IPS-11a (cell line): Measurements from ENCODE around the gene CTBP2.

Experiments used
- H3K4me3 ChIP-seq: one replicate; pipeline ENCODE4 v1.5.1; 2013; ENCODE audit warnings: low read depth, low read length, control low read depth

Gene CTBP2

DNA sequence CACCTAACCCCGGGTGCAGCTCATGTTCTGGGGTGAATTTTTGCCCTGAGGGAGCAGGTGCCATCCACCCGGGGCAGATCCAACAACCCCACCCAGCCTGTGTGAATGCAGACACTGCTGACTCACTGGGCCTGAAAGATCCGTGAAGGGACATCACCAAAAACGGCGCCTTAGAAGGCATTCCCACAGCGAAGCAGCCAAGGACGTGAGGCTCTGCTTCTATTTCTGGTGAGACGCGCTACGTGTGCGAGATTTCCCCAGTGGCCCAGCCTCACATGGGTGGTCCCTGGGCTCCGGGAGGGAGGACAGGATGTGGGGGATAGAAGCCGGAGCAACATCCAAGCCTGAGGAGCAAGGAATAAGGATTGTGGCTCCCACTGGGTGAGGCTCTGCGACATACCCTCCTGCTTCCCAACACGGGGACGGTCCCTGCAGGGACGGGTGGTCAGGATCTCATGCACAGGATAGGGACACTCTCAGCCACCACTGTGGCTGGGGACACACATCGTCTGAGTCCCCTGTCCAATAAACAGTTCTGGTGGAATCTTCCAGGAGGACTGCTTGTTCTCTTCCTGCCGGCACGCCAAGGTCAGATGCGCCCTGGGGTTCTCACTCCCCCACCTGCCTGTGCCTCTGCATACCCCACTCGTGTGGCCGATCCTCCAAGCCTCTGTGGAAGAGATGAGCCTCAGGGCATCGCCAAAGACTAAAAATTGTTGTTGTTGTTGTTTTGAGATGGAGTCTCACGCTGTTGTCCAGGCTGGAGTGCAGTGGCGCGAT, 148.2 kb downstream of the CTBP2 start:
- no peak overlapping the region for H3K4me3 ChIP-seq

DNA sequence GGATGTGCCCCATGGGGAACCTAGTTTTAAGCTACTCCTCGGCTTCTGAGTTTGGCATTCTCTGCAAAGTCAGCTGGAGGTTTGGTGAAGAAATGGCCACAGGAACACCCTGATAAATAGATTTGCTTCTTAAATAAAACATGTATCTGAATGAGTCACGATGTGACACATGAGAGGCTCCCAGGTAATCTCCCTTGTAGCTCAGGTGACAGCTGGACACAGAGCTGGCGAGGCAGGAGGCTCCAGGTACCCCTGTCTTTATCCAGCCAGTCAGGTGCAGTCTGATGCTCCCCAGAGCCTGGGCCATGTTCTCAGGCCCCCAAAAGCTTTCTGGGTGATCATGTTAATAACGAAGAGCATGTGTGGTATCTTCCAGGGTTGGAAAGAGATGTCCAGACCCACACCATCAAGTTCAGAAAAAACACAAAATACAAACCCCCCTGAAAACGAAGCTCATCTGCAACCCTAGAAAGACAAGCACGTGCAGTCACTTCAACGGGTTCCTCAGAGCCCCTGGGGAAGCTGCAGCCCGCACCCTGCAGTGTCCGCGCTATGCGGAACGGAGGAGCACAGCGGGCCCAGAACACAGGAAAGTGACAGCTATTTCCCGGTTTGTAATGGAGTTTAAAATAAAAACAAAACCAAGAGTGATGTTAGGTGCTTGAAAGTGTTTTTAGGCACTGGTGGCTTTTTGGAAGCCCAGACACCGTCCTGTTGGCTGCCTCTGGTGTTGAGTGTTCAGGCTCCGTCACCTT, 149.0 kb downstream of the CTBP2 start:
- no peak overlapping the region for H3K4me3 ChIP-seq

DNA sequence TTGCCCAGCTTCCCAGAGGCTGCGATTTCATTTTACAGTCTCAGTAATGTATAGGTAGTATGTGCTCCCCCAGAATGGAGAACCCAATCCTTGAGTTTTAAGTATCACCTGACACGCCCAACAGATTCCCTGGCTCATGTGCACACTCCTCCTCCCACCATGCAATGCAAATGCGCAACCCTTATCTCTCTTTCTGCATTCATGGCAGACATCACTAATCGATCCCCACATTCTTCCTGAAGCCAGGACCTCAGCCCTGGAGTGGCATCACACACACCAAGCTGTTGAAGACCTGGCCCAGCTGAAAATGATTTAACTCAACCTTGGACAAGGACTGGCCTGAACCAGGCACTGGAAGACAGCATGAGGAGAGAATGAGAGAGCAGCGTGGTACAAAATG, 150.0 kb downstream of the CTBP2 start:
- H3K4me3 ChIP-seq: no peak overlapping the region

DNA sequence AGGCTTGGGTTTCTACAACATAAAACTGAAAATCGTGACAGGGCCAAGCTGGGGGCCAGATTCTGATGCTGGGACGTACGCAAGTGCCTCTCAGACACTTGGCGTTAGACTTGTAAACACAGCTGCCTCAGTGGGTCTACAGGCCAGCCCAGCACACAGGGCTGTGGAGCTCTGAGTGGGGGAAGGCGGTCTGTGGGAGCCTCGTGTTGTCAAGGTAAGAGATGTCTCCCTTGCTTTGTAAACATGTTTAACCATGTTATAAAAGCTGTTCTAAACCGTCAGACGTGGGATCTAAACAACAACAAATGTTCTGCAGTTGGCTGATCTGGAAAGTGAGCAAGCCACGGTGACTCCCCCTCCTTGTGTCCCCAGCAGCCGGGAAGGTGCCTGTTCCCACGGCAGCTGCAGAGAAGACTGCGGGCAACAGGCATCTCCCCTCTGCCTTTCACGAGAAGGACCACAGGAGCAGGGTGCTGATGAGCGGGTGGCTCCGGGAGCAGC, 150.7 kb downstream of the CTBP2 start:
- no peak overlapping the region for H3K4me3 ChIP-seq

DNA sequence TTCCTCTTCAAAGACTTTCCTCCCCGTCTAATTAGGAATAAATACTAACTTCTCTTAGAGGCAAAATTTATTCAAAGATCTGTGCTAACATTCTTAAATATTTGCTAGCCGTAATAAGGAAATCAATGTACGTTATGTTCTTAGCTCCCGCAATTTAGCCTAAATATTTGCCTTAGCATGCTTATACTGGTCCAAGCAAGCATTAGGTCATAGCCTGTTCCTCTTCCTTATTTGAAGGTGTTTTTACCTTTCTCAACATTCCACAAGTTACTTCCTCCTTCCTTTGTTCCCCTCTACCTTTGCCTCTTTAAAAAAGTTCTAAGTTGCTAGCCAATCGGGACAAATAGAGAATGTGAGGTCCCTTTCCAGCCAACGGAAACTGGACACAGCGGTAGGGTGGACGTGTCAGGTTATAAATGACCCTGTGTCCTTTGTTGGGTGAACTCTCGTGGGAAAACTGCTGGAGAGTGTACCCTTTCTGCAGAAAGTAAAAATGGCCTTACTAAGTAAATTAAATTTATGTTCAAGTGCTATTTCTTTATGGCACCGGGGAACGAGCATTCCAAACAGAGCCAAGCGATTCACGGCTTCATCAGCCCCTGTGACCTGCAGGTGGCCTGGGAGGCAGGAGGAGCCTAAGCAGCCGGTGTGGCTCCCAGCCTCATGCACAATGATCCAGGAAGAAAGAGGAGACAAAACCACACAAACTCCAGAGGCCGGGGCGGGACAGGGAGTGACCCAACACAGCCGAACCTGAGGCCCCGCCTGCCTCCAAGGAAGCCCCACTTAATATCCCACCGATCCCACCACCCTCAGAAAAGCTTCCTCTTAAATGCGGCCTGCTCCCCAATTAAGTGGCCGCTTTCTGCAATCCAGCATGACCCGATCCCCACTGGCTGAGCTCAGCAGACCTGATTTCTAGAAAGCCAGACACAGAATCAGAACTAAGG, 151.4 kb downstream of the CTBP2 start:
- H3K4me3 ChIP-seq: no peak overlapping the region

DNA sequence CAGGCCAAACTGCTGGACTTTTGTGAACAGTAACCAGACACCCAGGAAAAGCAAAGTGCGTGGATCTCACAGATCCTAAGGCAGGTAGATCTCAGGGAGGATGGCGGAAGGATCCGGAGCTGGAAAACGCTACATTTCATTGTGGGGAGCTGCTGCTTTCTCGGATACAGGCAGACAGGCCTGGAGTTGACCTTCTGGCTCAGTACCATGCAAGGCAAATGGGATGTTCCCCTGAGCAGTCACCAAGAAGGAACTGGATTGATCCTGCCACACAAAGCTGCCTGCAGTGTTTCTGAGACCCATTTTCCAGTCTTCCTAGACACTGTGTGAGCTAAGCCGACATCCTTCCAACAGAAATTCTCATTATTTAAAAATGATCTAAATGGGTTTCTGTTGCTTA, 152.9 kb downstream of the CTBP2 start:
- no peak overlapping the region for H3K4me3 ChIP-seq

DNA sequence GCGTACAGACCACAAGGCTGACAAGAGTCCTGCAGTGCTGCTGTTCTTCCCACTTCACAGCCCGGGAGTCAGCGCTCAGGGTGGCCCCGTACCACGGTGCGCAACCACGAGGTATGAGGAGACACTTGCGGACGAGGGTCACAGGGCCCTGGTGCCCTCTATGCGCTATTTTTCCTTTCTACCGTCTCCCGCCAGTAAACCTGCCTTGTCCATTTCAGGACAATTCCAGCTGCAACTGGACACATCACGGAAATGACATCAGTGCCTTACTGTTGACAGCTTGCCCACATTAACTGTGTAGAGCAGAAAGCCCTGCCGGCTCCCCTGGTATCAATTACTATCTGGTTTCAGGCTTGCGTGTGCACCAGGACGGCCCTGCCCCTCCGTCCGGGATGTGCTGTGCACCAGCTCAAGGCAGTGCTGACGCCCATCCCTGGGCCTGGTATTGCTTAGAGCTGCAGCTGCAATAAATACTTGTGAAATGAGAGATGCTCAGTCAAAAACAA, 153.4 kb downstream of the CTBP2 start:
- H3K4me3 ChIP-seq: no peak overlapping the region

DNA sequence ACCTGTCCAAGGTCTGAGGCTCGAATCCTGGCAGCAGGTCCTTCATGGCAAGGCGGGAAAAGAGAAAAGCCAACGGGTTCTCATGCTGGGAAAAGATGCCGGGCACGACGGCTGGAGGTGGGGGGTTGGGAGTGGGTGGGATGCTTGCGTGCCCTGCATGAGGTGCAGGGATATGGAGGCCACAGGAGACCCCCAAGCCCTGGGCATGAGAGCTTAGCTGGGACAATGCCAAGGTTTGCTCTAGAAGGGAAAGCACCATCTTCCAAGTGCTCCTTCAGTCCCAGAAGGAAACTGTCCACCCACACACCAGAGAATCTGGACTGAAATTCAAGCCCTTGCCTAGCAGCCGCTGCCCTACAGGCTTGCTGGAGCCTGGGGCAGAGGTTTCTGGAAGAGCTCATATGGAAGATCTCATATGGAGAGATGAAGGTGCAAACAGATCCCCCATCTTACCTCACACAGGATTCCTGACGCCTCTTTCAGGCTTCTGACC, 154.1 kb downstream of the CTBP2 start:
- H3K4me3 ChIP-seq: no peak overlapping the region

DNA sequence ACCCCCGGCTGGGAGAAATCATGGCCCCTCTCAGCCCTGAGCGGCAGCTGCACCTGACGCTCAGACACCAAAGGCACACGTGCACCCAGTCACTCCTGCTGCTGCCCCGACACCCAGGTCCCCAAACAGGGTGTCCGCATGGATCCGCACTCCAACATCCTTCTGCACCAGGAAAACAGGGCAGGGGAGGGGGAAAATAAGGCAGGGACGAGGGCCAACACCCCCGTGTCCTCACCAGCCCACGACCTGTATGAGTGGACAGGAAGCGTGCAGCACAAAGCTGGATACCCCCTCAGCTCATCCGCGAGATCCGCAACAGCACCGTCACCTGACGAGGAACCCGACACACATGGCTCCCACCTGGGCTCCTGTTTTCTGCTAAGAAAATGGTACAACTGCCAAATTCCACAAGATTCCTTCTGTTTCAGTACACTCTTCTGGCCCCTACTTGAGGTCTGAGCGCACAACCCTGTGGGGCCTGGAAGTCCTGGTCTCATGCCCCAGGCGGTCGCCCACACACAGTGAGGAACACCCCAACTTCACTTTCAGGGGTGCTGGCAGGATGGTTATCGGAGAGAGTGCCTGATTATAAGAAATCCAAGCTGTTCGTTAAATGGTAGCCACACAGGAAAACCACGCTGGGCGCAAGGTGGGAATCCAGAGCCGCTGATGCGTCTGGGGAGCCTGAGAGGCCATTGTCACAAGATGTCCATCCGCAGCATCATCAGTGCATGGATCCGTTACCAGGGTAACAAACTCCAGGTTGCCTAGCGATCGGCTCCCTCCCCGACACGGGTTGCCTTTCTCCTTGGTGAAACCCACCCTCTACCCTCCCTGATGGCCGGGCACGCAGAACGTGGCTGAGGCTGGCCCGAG, 154.8 kb downstream of the CTBP2 start:
- no peak overlapping the region for H3K4me3 ChIP-seq

DNA sequence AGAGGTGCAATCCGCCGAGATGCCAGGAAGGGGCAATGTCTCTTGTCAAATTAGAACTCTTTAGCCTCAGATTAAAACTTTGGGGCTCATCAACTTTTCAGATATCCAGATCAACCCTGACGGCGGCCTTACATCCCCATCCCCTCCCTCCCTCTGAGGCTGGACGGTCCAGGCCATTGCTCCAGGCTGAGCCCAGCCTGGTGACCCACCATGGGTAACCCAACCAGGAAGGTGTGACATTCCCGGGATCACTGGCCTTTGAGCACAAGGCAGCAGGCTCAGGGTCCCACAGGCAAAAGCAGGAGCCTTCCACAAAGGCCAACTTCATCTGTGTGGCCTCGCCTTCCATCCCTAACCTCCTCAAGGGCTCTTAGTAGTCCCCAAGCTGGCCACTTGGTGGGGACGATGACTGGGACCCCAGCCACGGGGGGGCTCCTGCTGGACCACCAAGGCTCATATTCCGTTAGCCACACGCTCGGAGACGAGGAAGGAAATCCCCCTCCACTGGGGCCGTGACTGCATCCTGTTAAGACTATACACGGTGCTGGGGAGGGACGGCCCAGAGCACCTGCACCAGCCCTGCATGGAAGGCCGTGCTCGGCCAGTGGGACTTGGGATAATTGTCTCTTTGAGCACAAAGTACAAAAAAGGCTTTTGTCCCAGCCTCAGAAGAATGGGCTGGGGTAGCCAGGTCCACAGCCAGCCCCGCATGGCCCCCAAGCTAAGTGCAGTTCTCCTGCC, 155.6 kb downstream of the CTBP2 start:
- H3K4me3 ChIP-seq: no peak overlapping the region

DNA sequence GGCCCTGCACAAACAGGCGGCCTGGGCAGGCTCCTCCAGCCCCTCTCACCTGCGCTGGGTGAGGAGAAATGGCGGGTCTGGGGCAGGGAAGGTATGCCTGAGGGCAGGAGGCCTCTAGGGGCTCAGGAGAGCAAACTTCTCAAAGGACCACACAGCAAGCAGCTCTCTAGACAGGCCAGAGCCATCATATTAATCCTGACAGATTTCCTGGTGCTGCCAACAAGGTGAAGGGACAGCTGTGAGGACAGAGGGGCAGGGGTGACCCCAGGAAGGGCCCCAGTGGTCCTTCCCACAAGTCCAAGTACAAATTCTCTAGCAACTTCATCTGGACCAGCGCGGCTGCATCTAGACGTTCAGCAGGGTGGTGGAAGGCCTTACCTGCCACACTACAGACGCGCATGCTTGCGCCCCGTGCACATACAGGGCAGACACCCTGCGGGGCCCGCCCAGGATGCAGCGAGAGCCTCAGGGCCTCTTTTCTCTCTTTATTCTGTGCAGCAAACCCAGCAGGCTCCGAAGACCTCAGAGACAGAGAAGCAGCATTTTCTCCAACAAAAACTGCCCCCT, 156.4 kb downstream of the CTBP2 start:
- no peak overlapping the region for H3K4me3 ChIP-seq

DNA sequence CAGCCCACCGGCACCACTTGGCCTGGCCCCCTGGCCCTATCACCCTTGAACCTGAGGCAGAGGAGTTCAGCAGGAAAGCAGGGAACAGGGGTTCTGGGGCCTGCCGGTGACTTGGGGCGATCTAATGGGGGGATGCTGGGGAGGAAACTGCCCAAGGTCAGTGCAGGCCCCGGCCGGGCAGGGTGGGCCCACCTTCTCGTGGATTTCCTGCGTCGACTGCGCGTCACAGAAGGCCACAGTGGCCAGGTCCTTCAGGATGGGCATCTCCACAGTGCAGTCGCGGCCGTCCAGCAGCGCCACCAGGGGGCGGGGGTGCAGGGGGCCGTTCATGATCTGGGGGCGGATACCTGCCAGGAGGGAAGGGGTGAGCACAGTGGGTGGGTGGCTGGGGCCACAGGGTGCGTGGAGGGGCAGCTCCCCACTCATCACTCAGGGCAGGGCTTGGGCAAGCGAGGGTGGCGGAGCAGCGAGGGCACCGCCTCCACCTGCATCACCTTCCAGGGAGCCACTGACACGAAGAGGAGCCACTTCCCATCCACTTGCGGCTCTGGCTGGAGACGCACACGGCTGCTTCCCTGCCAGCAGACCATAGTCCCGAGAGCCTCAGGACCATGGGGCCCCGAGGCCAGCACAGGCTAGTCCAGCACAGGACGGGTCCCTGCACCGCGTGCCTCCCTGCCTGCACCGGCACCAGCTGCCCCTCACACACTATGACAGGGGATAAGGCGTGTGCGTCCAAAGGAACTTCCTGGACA, 157.0 kb downstream of the CTBP2 start:
- no peak overlapping the region for H3K4me3 ChIP-seq

DNA sequence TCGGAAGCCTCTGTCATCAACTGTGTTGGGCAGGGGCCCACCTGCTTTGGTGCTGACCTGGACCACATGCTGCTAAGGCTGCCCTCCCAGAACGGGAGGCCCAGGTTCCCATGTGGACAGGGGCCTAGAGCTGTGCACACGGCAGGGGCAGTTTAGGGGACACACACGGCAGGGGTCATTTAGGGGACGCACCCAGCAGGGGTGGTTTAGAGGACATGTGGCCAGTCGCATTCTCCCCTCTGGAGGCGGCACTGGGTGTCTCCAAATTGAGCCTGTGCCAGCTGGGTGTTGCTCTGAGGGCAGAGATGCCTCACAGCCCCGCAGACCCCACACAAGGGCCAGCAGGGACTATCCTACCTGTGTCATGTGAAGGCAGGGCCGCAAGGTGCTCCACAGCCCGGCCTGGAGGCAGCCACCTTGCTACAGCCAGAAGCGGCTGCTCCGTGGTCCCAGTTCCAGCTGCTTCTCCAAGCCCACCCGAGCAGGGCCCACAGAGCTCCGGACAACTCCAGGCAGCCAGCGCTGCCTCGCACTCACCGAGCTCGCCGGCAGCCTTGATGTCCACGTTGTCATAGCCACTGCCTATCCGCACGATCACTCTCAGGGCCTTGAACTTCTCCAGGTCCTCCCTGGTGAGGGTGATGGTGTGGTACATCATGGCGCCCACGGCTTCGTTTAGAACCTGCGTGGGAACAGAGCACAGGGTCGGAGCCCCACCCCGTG, 157.8 kb downstream of the CTBP2 start:
- H3K4me3 ChIP-seq: no peak overlapping the region

DNA sequence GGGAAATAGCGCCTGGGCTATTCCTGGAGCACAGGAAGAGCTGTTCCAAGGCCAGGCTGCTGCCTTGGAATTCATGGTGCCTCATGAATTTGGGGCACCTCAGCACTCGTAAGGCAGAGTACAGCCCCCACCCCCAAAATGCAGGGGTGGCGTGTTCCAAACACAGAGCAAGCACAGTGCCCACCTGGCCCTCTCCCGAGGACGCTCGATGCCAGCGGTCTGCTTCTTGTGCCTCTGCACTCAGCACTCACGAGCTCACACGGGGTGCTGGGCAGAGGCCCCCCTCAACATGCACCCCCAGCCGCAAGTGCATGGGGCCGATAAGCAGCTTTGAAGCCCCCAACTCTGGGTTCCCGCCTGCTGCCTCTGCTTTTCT, 158.3 kb downstream of the CTBP2 start:
- H3K4me3 ChIP-seq: no peak overlapping the region

DNA sequence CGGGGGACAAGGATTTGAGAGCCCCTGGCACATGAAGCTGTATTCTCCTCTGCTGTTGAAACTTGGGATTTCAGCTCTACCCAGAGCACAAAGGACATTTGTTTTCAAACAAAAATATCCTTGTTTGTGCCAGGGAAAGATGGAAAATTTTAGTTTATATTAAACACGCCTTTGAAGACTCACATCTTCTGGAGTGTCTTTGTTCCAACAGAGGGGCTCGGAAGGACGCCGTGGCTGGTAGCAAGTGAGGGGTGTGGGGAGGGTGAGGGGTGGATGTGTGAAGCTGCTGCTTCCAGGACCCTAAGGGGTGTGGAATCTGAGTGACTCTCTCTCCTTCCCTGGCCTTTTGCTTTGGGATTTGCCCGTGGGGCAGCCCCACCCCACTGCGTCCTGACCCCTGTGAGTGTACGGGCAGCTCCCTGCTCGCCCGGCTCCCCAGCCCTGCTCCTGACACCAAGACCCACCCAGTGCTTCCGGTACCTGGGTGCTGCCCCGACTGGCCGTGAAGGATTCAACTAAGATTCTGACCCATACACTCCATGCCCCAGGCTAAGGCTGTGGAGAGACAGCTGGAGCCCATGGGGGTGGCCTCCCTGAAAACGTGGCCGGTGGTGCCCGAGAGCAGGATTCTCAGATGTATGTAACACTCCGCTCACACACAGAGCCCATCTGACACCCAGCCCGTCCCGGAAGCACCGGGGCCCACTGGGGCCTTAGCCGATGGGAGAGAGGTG, 158.9 kb downstream of the CTBP2 start:
- no peak overlapping the region for H3K4me3 ChIP-seq

DNA sequence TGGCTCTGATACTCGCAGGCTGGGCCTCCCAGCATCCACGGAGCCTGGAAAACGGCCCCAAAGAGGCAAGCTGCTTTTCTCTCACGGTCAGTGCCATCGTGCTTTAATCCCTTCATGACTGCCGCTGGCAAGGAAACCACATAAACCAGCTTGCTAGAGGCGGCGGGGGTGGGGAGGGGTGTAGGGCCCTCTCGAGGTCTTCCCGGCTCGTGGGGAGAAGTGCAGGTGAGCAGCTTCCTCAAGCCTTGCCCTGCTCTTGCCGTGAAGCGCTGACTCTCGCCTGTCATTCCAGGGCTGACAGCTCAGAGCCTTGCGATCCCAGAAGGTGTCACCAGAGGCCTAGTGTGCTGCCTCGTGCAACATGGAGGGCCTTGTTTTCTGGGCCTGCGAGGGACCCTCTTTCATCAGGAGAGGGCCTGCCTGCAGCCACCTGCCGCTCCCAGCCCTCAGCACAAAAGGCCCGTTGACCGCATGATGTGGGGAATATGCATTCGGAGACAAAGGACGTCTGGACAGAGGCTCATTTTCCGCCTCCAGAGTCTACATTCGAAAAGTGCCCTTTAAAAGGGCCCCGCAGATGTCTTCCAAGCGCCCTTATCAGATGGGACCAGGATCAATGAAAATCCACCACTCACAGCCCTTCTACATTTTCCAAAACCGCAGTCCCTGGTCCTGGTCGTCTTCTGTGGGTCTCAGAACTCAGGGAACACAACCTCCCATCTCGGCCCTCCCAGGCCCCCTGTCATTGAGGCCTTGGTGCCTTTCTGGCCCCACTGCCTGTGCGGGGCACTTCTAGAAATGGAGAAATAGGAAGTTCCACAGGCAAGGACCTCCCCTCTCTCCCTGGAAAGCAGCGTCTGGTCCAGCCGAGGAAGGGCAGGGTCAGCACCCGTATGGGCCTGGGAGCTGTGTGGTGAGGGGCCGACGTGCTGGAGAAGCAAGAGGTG, 159.7 kb downstream of the CTBP2 start:
- H3K4me3 ChIP-seq: no peak overlapping the region
